Measurements from ENCODE around the gene COX6B1. TPM values are rescaled to one million over a fixed set of nuclear protein-coding genes. Genes with fewer than 3 reads are reported as not detected.
"Not testable (repeated sequence)": the region's sequence is repeated elsewhere in the genome, so short reads cannot be mapped to it uniquely, and the experiment has no call there.

COX6B1 gene
- total RNA-seq, 1 experiment from 2014 or later = 847 TPM

DNA sequence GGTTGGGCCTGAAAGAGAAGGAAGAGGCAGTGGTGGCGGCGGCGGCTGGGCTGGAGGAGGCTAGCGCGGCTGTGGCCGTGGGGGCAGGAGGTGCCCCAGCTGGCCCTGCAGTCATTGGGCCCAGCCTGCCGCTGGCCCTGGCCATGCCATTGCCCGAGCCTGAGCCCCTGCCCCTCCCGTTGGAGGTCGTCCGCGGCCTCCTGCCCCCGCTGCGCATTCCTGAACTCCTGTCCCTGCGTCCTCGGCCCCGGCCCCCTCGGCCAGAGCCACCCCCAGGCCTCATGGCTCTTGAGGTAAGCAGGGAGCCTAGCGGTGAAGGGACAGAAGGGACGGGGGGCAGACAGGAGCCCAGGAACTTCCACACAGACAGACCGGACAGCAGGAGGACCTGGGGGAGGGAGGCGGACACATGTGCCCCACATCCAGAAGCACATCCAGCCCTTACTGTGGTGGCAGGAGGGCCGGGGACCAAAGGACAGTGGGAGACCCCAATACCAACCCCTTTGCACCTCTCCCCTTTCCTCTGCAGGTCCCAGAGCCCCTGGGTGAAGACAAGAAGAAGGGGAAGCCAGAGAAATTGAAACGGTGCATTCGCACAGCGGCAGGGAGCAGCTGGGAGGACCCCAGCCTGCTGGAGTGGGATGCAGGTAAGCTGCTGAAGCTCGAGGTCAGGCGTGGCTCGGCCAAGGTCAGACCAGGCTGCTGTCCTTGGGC, 14.2 kb upstream of the COX6B1 start:
- DNase-seq (ENCODE audit: low spot score) = no peak

DNA sequence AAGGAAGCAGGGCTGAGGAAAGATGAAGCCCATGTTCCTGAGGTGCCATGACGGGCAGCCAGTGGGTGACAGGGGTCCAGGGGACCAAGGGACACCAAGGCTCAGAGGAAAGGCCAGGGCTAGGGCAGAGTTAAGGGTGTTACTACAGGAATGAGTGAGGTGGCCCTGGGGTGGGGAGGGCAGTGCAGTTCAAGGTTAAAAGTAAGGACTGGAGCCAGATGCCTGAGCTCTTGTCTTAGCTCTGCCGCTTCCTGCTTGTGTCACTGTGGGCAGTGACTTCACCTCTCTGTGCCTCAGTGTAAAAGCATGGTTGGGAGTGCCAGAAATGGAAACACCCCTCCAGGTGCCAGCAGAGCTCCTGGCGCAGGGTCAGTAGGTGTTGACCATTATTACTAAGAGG, 11.5 kb upstream of the COX6B1 start:
- no peak for DNase-seq (ENCODE audit: low spot score)

DNA sequence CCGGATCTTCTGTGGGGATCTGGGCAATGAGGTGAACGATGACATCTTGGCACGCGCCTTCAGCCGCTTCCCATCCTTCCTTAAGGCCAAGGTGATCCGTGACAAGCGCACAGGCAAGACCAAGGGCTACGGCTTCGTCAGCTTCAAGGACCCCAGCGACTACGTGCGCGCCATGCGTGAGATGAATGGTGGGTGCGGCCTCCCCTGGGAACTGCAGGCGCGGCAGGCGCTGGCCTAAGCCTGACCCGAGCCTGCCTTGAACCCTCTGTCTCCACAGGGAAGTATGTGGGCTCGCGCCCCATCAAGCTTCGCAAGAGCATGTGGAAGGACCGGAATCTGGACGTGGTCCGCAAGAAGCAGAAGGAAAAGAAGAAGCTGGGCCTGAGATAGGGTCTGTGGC, 11.0 kb upstream of the COX6B1 start:
- DNase-seq (ENCODE audit: low spot score) = no peak

DNA sequence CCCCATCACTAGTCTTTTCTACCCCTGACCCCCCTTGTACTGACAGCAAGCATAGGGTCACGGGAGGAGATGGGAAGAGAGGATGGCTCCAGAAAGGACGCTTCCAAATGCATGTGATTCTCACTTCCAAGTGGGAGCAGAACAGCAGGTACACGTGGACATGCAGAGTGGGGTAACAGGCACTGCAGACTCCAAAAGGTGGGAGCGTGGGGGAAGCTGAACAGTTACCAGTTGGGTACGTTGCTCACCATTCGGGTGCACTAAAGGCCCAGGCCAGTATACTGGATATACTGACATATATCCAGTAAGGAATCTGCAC, 8.8 kb upstream of the COX6B1 start:
- DNase-seq (ENCODE audit: low spot score) = peak; percentile 13

DNA sequence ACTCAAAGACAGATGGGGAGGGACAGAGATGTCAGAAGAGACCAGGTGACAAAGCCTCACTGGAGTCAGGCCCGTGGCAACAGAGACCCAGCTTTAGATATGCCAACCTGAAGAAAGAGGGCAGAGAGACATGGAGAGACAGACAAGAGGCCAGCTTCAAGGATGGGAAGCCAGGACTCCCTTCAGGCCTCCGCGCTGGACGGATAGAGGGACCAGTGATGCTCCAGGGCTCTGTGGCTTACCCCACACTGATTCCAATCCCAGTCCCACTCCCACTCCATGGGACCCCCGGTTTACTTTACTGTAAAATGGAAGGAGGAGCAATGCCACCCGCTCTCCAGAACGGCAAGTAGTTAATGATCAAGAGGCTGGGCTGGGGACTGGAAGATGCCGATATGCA, 8.3 kb upstream of the COX6B1 start:
- DNase-seq (ENCODE audit: low spot score) = no peak

DNA sequence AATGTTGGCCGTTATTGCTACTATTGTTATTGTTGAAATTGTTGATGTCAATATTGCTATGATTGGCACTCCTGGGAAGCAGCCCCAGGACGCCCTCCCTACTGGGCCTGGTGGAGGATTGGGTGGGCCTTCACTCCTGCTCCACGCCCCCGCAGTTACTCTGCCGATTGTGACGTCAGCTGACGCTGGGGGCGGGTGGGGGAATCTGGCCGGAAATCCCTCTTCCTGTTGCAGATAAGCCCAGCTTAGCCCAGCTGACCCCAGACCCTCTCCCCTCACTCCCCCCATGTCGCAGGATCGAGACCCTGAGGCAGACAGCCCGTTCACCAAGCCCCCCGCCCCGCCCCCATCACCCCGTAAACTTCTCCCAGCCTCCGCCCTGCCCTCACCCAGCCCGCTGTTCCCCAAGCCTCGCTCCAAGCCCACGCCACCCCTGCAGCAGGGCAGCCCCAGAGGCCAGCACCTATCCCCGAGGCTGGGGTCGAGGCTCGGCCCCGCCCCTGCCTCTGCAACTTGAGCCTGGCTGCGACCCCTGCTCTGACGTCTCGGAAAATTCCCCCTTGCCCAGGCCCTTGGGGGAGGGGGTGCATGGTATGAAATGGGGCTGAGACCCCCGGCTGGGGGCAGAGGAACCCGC, 6.5 kb upstream of the COX6B1 start, which contains the start of gene ETV2:
ETV2 (plus strand) TSS at position 231 of the 637 bp plus-strand sequence. CDS start 716 bp downstream, outside the sequence.
- DNase-seq (ENCODE audit: low spot score) = no peak

DNA sequence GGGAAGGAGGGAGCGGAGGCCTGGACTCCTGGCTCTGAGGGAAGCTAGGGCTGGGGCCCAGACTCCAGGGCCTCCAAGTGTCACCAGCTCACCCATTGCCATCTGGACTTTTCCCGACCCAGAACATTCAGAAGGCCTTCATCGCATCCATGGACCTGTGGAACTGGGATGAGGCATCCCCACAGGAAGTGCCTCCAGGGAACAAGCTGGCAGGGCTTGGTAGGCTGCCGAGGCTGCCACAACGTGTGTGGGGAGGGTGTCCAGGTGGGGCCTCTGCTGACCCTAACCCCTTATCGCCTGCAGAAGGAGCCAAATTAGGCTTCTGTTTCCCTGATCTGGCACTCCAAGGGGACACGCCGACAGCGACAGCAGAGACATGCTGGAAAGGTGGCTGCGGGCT, 5.8 kb upstream of the COX6B1 start:
- no peak for DNase-seq (ENCODE audit: low spot score)

DNA sequence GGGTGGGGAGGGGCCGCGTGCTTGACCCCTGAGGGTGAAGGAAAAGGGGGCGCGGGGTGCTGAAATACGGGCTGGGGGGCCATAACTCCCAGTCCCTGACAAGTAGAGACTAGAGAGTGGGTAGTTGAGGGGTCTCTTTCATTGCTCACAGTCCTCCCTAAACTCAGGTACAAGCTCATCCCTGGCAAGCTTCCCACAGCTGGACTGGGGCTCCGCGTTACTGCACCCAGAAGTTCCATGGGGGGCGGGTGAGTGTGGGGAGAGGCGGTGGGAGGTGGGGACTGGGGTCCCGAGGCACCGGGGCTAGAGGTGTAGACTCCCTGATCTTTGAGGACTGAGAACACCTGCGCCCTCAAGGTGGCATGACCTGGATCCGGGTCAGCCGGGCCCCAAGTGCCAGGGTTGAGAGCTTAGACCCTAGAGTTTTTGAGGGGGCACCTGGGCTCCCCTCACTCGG, 5.3 kb upstream of the COX6B1 start:
- DNase-seq (ENCODE audit: low spot score) = no peak

DNA sequence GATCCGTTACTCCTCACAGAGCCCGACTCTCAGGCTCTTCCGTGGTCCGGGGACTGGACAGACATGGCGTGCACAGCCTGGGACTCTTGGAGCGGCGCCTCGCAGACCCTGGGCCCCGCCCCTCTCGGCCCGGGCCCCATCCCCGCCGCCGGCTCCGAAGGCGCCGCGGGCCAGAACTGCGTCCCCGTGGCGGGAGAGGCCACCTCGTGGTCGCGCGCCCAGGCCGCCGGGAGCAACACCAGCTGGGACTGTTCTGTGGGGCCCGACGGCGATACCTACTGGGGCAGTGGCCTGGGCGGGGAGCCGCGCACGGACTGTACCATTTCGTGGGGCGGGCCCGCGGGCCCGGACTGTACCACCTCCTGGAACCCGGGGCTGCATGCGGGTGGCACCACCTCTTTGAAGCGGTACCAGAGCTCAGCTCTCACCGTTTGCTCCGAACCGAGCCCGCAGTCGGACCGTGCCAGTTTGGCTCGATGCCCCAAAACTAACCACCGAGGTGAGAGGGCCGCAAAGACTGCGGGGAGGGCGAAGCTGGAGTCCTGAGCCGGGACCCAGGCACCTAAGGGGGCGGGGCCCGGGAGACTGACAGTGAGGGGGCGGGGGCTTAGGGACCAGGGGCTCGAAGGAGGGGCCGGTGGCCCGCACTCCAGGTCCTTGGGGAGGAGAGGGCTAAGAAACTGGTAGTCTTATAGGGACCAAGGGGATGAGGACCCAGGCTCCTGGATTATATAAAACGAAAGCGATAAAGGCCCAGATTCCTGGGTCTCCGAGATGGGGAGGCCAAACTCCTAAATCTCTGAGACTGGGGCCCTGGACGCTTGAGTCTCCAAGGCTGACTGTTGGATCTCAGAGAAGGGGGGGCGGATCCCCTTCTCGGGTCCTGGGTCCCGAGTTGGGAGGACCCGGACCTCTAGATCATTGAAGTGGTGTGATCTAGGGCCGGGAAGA, 4.6 kb upstream of the COX6B1 start:
- peak; percentile 91 for DNase-seq (ENCODE audit: low spot score)

DNA sequence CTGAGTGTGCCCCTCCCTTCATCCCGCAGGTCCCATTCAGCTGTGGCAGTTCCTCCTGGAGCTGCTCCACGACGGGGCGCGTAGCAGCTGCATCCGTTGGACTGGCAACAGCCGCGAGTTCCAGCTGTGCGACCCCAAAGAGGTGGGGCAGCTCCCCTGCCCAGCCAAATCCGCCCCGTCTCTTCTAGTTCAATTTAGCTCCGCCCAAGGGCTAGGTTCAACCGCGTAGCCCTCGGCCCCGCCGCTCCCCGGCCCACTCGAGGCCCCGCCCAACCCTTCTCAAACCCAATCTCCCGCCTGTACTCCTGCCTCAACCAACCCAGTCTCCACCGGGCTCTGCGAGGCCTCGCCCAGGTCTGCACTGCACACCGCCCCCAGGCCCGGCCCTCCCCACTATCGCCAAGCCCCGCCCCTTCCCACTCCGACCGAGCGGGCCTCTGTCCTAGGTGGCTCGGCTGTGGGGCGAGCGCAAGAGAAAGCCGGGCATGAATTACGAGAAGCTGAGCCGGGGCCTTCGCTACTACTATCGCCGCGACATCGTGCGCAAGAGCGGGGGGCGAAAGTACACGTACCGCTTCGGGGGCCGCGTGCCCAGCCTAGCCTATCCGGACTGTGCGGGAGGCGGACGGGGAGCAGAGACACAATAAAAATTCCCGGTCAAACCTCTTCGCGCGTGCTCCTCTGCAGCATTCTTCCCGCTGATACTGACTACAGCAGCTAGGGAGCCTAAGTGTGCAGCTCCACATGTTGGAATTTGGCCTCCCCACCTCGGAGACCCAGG, 3.7 kb upstream of the COX6B1 start:
- peak; percentile 94 for DNase-seq (ENCODE audit: low spot score)

DNA sequence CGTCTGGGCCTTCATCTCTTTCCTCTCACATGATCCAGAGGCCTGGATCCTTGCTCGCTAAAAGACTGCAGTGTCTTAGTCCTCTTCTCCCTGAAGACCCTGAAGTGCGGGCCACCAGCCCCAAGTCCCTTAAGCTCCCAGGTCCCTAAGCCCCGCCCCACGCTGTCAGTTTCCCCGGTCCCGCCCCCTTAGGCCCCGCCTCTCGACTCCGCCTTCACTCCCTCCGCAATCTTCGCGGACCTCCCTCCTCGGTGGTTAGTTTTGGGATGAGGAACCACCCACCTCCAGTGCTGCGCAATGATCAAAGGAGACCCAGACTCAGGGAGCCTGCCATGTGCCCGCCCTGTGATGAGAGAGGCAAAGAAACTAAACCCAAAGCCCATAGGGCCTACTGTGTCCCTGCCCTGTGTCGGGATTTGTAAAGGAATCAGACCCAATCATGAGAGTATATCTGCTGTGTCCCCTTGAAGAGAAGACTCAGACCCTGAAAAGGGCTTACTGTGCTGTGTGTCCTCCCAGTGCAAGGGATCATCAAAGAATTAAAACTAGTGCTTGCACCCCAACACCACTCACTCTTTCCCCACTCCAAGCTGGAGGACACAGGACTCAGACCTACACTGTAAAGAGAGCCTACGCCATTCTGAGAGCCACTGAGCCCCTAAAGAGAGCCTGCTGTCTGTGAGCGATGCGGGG, 3.0 kb upstream of the COX6B1 start:
- DNase-seq (ENCODE audit: low spot score) = peak; percentile 66

DNA sequence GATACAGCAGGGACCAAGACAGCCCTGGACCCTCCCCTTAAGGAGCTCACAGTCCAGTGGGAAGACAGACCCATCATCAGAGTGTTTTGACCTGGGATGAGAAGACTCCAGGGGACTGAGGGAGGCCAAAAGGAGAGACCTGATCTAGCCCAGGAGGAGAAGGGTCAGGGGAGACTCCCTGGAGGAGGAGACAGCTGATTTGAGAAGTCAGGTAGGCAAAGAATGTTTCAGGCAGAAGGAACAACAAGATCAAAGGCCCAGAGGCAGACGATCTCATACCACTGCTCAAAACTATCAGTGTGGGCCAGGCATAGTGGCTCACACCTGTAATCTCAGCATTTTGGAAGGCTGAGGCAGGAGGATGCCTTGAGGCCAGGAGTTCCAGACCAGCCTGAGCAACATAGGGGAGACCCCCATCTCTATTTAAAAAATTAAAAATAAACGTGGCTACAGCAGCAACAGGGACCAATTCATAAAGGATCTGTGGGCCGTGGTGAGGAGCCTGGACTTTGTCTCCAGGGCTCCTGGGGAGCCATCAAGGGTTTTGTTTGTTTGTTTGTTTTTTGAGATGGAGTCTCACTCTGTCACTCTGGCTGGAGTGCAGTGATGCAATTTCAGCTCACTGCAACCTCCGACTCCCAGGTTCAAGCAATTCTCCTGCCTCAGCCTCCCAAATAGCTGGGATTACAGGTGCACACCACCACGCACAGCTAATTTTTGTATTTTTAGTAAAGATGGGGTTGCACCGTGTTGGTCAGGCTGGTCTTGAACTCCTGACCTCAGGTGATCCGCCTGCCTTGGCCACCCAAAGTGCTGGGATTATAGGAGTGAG, 2.2 kb upstream of the COX6B1 start:
- DNase-seq (ENCODE audit: low spot score) = no peak

DNA sequence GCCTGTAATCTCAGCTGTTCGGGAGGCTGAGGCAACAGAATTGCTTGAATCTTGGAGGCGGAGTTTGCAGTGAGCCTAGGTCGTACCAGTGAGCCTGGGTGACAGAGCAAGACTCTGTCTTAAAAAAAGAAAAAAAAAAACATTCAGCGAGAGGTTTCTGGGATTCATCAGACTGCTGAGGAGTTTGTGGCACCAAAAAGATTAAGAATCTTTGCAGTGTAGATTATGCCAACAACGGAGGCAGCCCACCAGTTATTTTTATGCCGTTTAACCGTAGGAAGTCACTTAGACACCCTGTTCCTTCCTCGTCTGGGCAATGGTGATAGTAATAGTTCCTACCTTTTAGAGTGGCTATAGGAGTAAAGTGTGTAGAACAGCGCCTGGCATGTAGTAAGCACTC, 2.5 kb downstream of the COX6B1 start:
- DNase-seq (ENCODE audit: low spot score) = no peak

DNA sequence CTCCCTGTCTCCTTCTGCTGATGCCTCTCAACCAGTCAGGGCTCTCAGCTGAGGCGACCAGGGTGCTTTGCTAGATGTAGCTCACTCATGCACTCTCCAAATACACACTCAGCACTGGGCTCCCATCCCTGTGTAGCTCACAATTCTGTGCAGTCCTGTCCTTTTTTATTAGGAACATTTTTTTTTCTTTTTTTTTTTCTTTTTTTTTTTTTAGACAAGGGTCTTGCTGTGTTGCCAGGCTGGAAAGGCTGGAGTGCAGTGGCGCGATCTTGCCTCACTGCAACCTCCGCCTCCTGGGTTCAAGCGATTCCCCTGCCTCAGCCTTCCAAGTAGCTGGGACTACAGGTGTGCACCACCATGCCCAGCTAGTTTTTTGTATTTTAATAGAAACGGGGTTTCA, 6.7 kb downstream of the COX6B1 start:
- DNase-seq (ENCODE audit: low spot score) = not testable (repeated sequence)

DNA sequence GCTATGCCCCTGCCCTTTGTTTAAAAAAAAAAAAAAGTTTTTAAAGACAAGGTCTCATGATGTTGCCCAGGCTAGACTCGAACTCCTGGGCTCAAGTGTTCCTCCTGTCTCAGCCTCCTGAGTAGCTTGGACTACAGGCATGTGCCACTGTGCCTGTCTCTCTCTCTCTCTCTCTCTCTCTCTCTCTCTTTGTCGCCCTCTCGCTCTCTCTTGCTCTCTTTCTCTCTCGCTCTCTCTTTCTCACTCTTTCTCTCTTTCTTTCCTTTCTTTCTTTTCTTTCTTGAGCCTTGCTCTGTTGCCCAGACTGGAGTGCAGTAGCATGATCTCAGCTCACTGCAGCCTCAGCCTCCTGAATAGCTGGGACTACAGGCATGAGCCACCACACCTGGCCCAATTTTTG, 7.5 kb downstream of the COX6B1 start:
- DNase-seq (ENCODE audit: low spot score) = no peak

DNA sequence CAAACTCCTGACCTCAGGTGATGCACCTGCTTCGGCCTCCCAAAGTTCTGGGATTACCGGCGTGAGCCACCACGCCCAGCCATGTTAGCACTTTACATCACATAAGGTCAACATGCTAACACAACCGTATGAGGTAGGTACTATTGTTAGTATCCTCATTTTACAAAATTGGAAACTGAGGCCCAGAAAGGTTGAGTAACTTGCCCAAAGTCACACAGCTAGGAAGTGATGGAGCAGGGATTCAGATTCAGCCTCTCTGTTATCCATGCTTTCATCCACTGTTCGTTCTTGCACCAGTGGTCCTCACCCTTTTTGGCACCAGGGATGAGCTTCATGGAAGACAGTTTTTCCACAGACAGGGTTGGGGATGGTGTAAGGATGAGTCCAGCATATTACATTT, 8.6 kb downstream of the COX6B1 start:
- no peak for DNase-seq (ENCODE audit: low spot score)

DNA sequence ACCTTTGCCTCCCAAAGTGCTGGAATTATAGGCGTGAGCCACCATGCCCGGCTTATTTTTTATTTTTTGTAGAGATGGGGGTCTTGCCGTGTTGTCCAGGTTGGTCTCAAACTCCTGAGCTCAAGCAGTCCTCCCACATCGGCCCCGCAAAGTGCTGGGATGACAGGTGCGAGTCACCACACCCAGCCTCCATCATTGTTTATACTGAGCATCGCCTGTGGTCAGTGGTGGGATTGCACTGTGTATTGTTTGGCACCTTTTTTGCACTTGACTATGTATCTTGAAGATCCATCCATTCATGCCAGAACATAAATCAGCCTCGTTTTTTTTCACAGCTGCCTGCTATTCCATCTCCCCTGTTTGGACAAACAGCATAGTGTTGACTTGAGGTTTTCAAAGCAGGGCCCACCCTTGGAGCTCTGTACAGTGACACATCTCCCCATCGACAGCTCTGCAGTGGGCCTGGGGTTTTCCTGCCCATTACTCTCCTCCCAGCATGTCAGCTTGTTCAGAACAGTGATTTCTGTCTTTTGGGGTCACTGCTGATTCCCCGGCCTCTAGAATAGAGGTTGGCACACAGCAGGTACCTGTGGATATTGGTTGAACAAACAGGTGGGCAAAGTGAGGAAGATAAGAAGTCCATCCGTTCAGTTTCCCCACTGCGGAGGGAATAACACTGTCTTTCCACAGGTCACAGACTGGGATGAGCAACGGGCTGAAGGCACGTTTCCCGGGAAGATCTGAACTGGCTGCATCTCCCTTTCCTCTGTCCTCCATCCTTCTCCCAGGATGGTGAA, 10.0 kb downstream of the COX6B1 start:
- DNase-seq (ENCODE audit: low spot score) = no peak

DNA sequence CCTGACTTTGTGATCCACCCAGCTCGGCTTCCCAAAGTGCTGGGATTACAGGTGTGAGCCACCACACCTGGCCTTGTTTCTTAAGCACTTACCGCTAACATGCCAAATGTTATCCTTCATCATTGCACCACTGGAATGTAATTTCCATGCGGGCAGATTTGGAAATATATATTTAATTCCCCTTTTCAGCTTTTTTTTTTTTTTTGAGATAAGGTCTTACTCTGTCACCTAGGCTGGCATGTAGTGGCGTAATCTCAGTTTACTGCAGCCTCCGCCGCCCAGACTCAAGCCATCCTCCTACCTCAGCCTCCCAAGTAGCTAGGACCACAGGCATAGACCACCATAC, 13.8 kb downstream of the COX6B1 start:
- no peak for DNase-seq (ENCODE audit: low spot score)

DNA sequence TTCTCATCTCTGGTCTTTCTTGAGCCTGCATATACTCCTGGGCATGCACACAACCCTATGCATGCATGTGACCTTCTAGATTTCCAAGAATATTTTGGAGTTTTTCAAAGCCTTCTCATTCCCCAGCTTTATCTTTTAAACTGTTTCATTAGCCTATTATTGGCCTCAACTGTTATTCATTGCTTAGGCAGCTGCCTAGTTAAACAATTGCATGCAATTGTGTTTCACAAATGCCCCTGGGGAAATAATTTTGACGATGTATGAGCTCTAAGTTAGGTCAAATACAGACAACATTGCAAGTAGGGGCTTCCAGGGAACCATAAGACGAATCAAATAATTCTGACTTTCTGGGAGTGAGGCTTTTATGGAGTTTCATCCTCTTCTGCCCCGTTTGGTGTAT, 15.9 kb downstream of the COX6B1 start:
- DNase-seq (ENCODE audit: low spot score) = no peak
